Panc1 (cell line): ENCODE measurements around the gene ST3GAL4. TPM values are rescaled to one million over a fixed set of nuclear protein-coding genes. Genes with fewer than 3 reads are reported as not detected.
"Not testable (repeated sequence)": the region's sequence is repeated elsewhere in the genome, so short reads cannot be mapped to it uniquely, and the experiment has no call there.

Experiments used
- ATAC-seq: fragments of 200-7000 bp; cut with Tn5 transposase; 2 replicates; pipeline ENCODE4 v1.9.1; 2020; ENCODE audit warnings: mild to moderate bottlenecking, moderate library complexity
- BruUV-seq: library from RNA; stranded (reverse); fragments of 400-500 nt; replicated peaks from 2 replicates; lab custom pipeline; 2021; lab: Mats Ljungman, UMichigan
- CTCF ChIA-PET: fragments of 300-600 bp; sonication (Branson Sonifier 250); formaldehyde crosslinking; loops from one replicate; lab custom pipeline; 2022; ENCODE audit warnings: antibody characterized with exemption; lab: Charles Lee
- POLR2A ChIA-PET: fragments of 300-600 bp; sonication (Branson Sonifier 250); formaldehyde crosslinking; loops from one replicate; lab custom pipeline; 2022; ENCODE audit warnings: antibody characterized with exemption; lab: Charles Lee
- DNase-seq: peaks from one replicate; pipeline ENCODE4 v3.0.0-alpha.2; 2010; ENCODE audit warnings: low read depth, low spot score
- H3K27ac ChIP-seq: 2 replicates; pipeline ENCODE4 v1.5.1; 2011; ENCODE audit warnings: mild to moderate bottlenecking, low read length, inconsistent platforms
- H3K27me3 ChIP-seq: fragments of 200-500 bp; sonication (Bioruptor generic); 2 replicates; pipeline ENCODE4 v1.6.0; 2014; ENCODE audit warnings: low read length, inconsistent platforms; ENCODE audit not compliant: control insufficient read depth, insufficient read depth
- H3K36me3 ChIP-seq: fragments of 200-500 bp; sonication (Bioruptor generic); 2 replicates; pipeline ENCODE4 v1.5.1; 2014; ENCODE audit warnings: inconsistent platforms, mild to moderate bottlenecking, low read length, moderate library complexity; ENCODE audit not compliant: control insufficient read depth, insufficient read depth
- H3K4me1 ChIP-seq: 2 replicates; pipeline ENCODE4 v1.5.1; 2011; ENCODE audit warnings: inconsistent platforms, mild to moderate bottlenecking, low read length, moderate library complexity; ENCODE audit not compliant: control insufficient read depth, insufficient read depth
- H3K4me3 ChIP-seq, 2 experiments: 2 replicates each; pipeline ENCODE4 v1.5.1; 2011 to 2012; ENCODE audit warnings: low read depth in 2 of 2, low read length in 2 of 2, mild to moderate bottlenecking in 2 of 2, inconsistent platforms in 1 of 2, moderate library complexity in 1 of 2
- H3K9me3 ChIP-seq: fragments of 200-500 bp; sonication (Bioruptor generic); 2 replicates; pipeline ENCODE4 v1.5.1; 2014; ENCODE audit warnings: low read depth, mild to moderate bottlenecking, inconsistent platforms, low read length, moderate library complexity; ENCODE audit not compliant: control insufficient read depth, insufficient read depth
- POLR2AphosphoS5 ChIP-seq: IDR thresholded peaks from 2 replicates; pipeline ENCODE4 v1.6.1; 2012; ENCODE audit warnings: mild to moderate bottlenecking, low read depth, low read length, moderate library complexity
- REST ChIP-seq, 2 experiments: IDR thresholded peaks; 2 replicates each; pipeline ENCODE4 v1.6.1; 2011 to 2012; ENCODE audit warnings: low read depth in 2 of 2, control low read depth in 1 of 2, low read length in 1 of 2, mild to moderate bottlenecking in 1 of 2, moderate library complexity in 1 of 2; ENCODE audit not compliant: insufficient read depth in 1 of 2
- SIN3A ChIP-seq: IDR thresholded peaks from 2 replicates; pipeline ENCODE4 v1.6.1; 2012; ENCODE audit warnings: low read depth, mild to moderate bottlenecking, low read length, moderate library complexity, borderline replicate concordance; ENCODE audit not compliant: insufficient read depth
- TCF7L2 ChIP-seq: IDR thresholded peaks from 2 replicates; pipeline ENCODE4 v1.6.1; 2011; ENCODE audit warnings: mild to moderate bottlenecking, low read depth, low read length, inconsistent platforms
- in situ Hi-C: cut with HindIII; loops from 2 replicates; pipeline ENCODE4 v1.10.0; 2016; ENCODE audit warnings: low sequenced_read_pairs, low pct_unique_long_range_greater_than_20kb
- intact Hi-C: fragments of 100-400 bp; cut with micrococcal nuclease; formaldehyde crosslinking; loops from one replicate; pipeline ENCODE4 v1.10.0; 2022; ENCODE audit not compliant: unreplicated experiment
- total RNA-seq: library from RNA; stranded (reverse); gene quantifications from one replicate; pipeline ENCODE4 v1.2.1, GENCODE V29; 2021; ENCODE audit not compliant: unreplicated experiment
- TF ChIP-seq, protein P1 (sequence below): fragments of 450-650 bp; IDR thresholded peaks from 2 replicates; pipeline ENCODE4 v1.5.1; 2017; ENCODE audit warnings: mild to moderate bottlenecking

ST3GAL4 gene
- total RNA-seq, 1 experiment from 2014 or later, result 56.6 TPM

DNA sequence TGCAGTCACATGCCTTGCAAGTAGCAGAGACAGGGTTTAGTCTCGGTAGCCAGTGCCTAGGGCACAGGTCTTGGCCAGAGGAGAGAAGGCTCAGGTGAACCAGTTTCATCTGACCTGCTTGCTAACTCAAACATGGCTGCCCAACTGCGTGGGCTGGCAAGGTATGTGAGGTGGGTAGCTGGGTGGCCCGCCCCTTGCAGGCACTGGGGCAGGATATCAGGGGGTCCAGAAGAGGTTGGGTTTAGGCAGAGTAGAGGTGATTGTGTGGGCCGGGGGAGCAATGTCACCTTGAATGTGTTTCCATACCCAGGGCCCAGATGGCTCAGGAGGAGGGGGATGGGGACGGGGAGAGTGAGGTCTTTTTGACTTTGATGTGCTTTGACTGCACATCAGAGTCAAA, 37.7 kb downstream of the ST3GAL4 start:
- Histone ChIP-seq H3K4me1 (no peaks in the 10 kb centered on the region), H3K36me3 (no peaks in the 10 kb centered on the region), H3K27me3 (no peaks in the 10 kb centered on the region), H3K27ac (no peak overlapping the region), H3K9me3 (no peaks in the 10 kb centered on the region), H3K4me3 (no peak overlapping the region)
- ATAC-seq (no peak), DNase-seq (no peak)
- intact Hi-C loops, result no loop called here
- in situ Hi-C loops, result no loop called here
- TF ChIP-seq TCF7L2 (no peak), POLR2AphosphoS5 (no peak), SIN3A (no peak), REST (IDR thresholded peaks at IDR 0.05; ENCODE audit: insufficient read depth in 1 of 2, low read depth in 2 of 2, low read length in 1 of 2) (no peak)
- TF ChIP-seq, protein P1, sequence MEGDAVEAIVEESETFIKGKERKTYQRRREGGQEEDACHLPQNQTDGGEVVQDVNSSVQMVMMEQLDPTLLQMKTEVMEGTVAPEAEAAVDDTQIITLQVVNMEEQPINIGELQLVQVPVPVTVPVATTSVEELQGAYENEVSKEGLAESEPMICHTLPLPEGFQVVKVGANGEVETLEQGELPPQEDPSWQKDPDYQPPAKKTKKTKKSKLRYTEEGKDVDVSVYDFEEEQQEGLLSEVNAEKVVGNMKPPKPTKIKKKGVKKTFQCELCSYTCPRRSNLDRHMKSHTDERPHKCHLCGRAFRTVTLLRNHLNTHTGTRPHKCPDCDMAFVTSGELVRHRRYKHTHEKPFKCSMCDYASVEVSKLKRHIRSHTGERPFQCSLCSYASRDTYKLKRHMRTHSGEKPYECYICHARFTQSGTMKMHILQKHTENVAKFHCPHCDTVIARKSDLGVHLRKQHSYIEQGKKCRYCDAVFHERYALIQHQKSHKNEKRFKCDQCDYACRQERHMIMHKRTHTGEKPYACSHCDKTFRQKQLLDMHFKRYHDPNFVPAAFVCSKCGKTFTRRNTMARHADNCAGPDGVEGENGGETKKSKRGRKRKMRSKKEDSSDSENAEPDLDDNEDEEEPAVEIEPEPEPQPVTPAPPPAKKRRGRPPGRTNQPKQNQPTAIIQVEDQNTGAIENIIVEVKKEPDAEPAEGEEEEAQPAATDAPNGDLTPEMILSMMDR, result no peak
- no TSS peak for BruUV-seq
- CTCF ChIA-PET, result no interaction called here
- POLR2A ChIA-PET, result no interaction called here

DNA sequence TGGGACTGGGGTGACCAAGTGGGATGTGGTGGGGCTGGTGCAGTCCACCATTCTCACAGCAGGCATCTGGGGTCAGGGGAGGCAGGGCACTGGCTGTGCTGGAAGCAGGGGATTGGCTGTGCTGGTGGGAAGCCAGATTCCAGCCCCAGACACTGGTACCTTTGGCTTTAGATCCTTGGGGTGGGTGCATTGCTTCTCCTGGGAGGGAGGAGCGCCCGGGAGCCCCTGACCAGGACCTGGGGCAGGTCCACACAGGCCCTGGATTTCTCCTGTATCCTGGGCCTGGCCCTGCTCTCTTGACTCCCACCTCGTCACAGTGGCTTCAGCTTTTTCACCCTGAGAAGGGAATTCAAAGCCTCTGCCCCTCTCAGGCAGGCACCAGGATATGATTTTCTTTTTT, 38.5 kb downstream of the ST3GAL4 start:
- H3K27me3 ChIP-seq, result no peaks in the 10 kb centered on the region
- TF ChIP-seq SIN3A (no peak), REST (IDR thresholded peaks at IDR 0.05; ENCODE audit: insufficient read depth in 1 of 2, low read depth in 2 of 2, low read length in 1 of 2) (no peak), TCF7L2 (no peak), POLR2AphosphoS5 (no peak)
- TF ChIP-seq, protein P1, result no peak
- CTCF ChIA-PET, result no interaction called here
- no peak for ATAC-seq
- no peaks in the 10 kb centered on the region for H3K36me3 ChIP-seq
- in situ Hi-C loops, result no loop called here
- no peaks in the 10 kb centered on the region for H3K9me3 ChIP-seq
- POLR2A ChIA-PET, result interaction anchor here (0.6 kb wide), 1 partner anchor 281 kb away, joined by 3 read pairs; no protein-coding TSS in a partner anchor
- intact Hi-C loops, result no loop called here
- H3K27ac ChIP-seq, result no peak overlapping the region
- no peak for DNase-seq
- H3K4me3 ChIP-seq, result no peak overlapping the region
- BruUV-seq, result no TSS peak
- no peaks in the 10 kb centered on the region for H3K4me1 ChIP-seq

DNA sequence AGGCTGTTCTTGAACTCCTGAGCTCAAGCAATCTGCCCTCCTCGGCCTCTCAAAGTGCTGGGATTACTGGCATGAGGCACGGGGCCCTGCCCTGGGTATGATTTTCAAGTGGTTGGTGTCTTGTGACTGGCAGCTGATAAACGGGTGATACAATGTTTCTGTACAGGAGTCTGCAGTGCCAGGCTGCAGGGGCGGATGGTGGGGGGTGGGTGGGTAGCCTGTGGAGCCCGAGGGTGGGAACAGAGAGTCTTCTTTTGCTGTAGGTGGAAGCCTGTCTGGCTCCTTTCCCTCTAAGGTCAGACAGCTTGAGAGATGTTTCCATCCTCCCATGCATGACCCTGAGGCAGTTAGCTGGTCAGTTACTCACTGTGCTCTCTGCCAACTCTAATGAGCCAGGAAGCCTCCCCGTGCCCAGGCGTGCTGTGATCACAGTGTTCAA, 39.2 kb downstream of the ST3GAL4 start:
- intact Hi-C loops, H3K9me3 ChIP-seq, BruUV-seq, H3K27me3 ChIP-seq, H3K36me3 ChIP-seq, H3K4me3 ChIP-seq, in situ Hi-C loops, DNase-seq, CTCF ChIA-PET, H3K4me1 ChIP-seq, H3K27ac ChIP-seq: not testable (repeated sequence)
- ATAC-seq, result peak; percentile 68
- POLR2A ChIA-PET, result interaction anchor here (0.6 kb wide), 2 partner anchors 81 to 280 kb away, joined by 3 read pairs; no protein-coding TSS in a partner anchor

GRCh38 chr11:126395784-126396183, 40.3 kb downstream of the ST3GAL4 start:
- in situ Hi-C loops, DNase-seq, H3K4me1 ChIP-seq, ATAC-seq, H3K27me3 ChIP-seq, BruUV-seq, POLR2A ChIA-PET, H3K27ac ChIP-seq, intact Hi-C loops, H3K9me3 ChIP-seq, H3K4me3 ChIP-seq, H3K36me3 ChIP-seq, CTCF ChIA-PET: not testable (repeated sequence)
